Neuronal stem cell (in vitro differentiated cells): ENCODE measurements around the gene UNKL.
A peak's percentile ranks its signal among the peaks of the same experiment; 100 is the strongest.

Source experiments
- DNase-seq: peaks from one replicate; pipeline ENCODE4 v3.0.0-alpha.2; 2013; ENCODE audit warnings: low spot score
- H2AFZ ChIP-seq: one replicate; pipeline ENCODE4 v1.6.1; 2013; ENCODE audit warnings: mild to moderate bottlenecking, low read length, inconsistent platforms
- H2AK5ac ChIP-seq: 2 replicates; pipeline ENCODE4 v1.6.1; 2013; ENCODE audit warnings: low read depth, mild to moderate bottlenecking, inconsistent platforms, low read length, moderate library complexity, mixed read lengths
- H2BK120ac ChIP-seq: 2 replicates; pipeline ENCODE4 v1.6.1; 2013; ENCODE audit warnings: low read depth, mild to moderate bottlenecking, inconsistent platforms, low read length, moderate library complexity, mixed read lengths
- H2BK12ac ChIP-seq: one replicate; pipeline ENCODE4 v1.6.1; 2013; ENCODE audit warnings: low read length, inconsistent platforms
- H2BK15ac ChIP-seq: 2 replicates; pipeline ENCODE4 v1.6.1; 2013; ENCODE audit warnings: mild to moderate bottlenecking, low read length, inconsistent platforms, mixed read lengths
- H2BK5ac ChIP-seq: one replicate; pipeline ENCODE4 v1.6.1; 2013; ENCODE audit warnings: inconsistent platforms, mild to moderate bottlenecking, low read length, moderate library complexity
- H3K14ac ChIP-seq: one replicate; pipeline ENCODE4 v1.6.1; 2013; ENCODE audit warnings: low read length, inconsistent platforms
- H3K18ac ChIP-seq: 2 replicates; pipeline ENCODE4 v1.6.1; 2013; ENCODE audit warnings: low read length, inconsistent platforms
- H3K23ac ChIP-seq: 2 replicates; pipeline ENCODE4 v1.6.1; 2013; ENCODE audit warnings: low read depth, mild to moderate bottlenecking, mixed read lengths, low read length, inconsistent platforms; ENCODE audit not compliant: poor library complexity
- H3K27ac ChIP-seq: replicated peaks from 3 replicates; pipeline ENCODE4 v1.5.1; 2013; ENCODE audit warnings: low read length, inconsistent platforms
- H3K27me3 ChIP-seq, 3 experiments: 2 replicates each; pipeline ENCODE4 v1.6.1; 2013; ENCODE audit warnings: low read length in 3 of 3, mild to moderate bottlenecking in 2 of 3, inconsistent platforms in 1 of 3, low read depth in 1 of 3, mixed read lengths in 1 of 3, moderate library complexity in 1 of 3; ENCODE audit not compliant: control insufficient read depth in 3 of 3, insufficient read depth in 3 of 3
- H3K36me3 ChIP-seq, 2 donors: replicated peaks in 1 of 2; 2 replicates each; pipeline ENCODE4 v1.6.1; 2013; ENCODE audit warnings: low read length in 2 of 2; ENCODE audit not compliant: control insufficient read depth in 2 of 2, insufficient read depth in 2 of 2
- H3K4ac ChIP-seq: 2 replicates; pipeline ENCODE4 v1.6.1; 2013; ENCODE audit warnings: inconsistent platforms, mild to moderate bottlenecking, low read length, moderate library complexity
- H3K4me1 ChIP-seq, 2 donors: 1 replicate in 1 of 2; 2 replicates in 1 of 2; pipeline ENCODE4 v1.6.1; 2013; ENCODE audit warnings: low read length in 2 of 2, low read depth in 1 of 2; ENCODE audit not compliant: control insufficient read depth in 2 of 2, insufficient read depth in 1 of 2
- H3K4me2 ChIP-seq: one replicate; pipeline ENCODE4 v1.6.1; 2013; ENCODE audit warnings: mild to moderate bottlenecking, low read length, inconsistent platforms; ENCODE audit not compliant: insufficient read depth, poor library complexity, severe bottlenecking
- H3K4me3 ChIP-seq, 2 donors: 2 replicates each; pipeline ENCODE4 v1.5.1; 2013; ENCODE audit warnings: low read length in 2 of 2, mild to moderate bottlenecking in 2 of 2, inconsistent platforms in 1 of 2, moderate library complexity in 1 of 2
- H3K79me1 ChIP-seq: one replicate; pipeline ENCODE4 v1.6.1; 2013; ENCODE audit warnings: low read depth, mild to moderate bottlenecking, inconsistent platforms, low read length, moderate library complexity
- H3K9ac ChIP-seq: one replicate; pipeline ENCODE4 v1.6.1; 2013; ENCODE audit warnings: mild to moderate bottlenecking, low read depth, low read length, inconsistent platforms; ENCODE audit not compliant: poor library complexity
- H3K9me3 ChIP-seq, 2 donors: replicated peaks in 1 of 2; 2 replicates each; pipeline versions ENCODE3 to v1.6.1; 2013; ENCODE audit warnings: low read length in 2 of 2, mild to moderate bottlenecking in 2 of 2, inconsistent platforms in 1 of 2, low read depth in 1 of 2, mixed read lengths in 1 of 2, moderate library complexity in 1 of 2; ENCODE audit not compliant: control insufficient read depth in 2 of 2, insufficient read depth in 1 of 2
- H4K8ac ChIP-seq: one replicate; pipeline ENCODE4 v1.6.1; 2013; ENCODE audit warnings: low read depth, mild to moderate bottlenecking, inconsistent platforms, low read length, moderate library complexity
- H4K91ac ChIP-seq: one replicate; pipeline ENCODE4 v1.6.1; 2013; ENCODE audit warnings: low read length, low read depth, mild to moderate bottlenecking, inconsistent platforms; ENCODE audit not compliant: poor library complexity
- WGBS, 2 donors: extraction: QIAGEN DNeasy Blood & Tissue Kit; methylation state at CpG; one replicate each; pipeline ENCODE4 v1.1.7; 2013; ENCODE audit warnings: missing lambda C conversion rate in 2 of 2, mixed read lengths in 1 of 2; ENCODE audit not compliant: insufficient read length in 2 of 2, insufficient replicate concordance in 1 of 2; ENCODE audit errors: extremely low coverage in 2 of 2; 5-methylcytosine and 5-hydroxymethylcytosine counted together

The UNKL gene

GRCh38 chr16:1347286-1347855, 67.1 kb downstream of the UNKL start:
- H3K27ac ChIP-seq: no peak overlapping the region
- no peak overlapping the region for H2AK5ac ChIP-seq
- H3K18ac ChIP-seq: no peak overlapping the region
- H3K23ac ChIP-seq: no peak overlapping the region
- no peak overlapping the region for H2BK15ac ChIP-seq
- H2BK12ac ChIP-seq: no peak overlapping the region
- H2BK120ac ChIP-seq: no peak overlapping the region
- no peak overlapping the region for H3K4me3 ChIP-seq
- DNase-seq: no peak
- no peak overlapping the region for H3K4me2 ChIP-seq
- H3K79me1 ChIP-seq: peaks cover 21% of the 10 kb centered on the region
- peaks cover 0 to 10% (median 0%) of the 10 kb centered on the region in 3 experiments for H3K27me3 ChIP-seq
- H3K9ac ChIP-seq: no peak overlapping the region
- peaks cover 16 to 54% of the 10 kb centered on the region in 2 donors for H3K36me3 ChIP-seq
- WGBS, 2 donors: no CpG with 5 or more reads among the region's 31 CpGs
- H4K91ac ChIP-seq: no peak overlapping the region
- peaks cover 8 to 14% of the 10 kb centered on the region in 2 donors for H3K4me1 ChIP-seq
- H3K4ac ChIP-seq: no peak overlapping the region
- H2AFZ ChIP-seq: no peak overlapping the region
- no peak overlapping the region for H2BK5ac ChIP-seq
- H4K8ac ChIP-seq: no peak overlapping the region
- H3K14ac ChIP-seq: no peak overlapping the region
- H3K9me3 ChIP-seq: no peaks in the 10 kb centered on the region

DNA sequence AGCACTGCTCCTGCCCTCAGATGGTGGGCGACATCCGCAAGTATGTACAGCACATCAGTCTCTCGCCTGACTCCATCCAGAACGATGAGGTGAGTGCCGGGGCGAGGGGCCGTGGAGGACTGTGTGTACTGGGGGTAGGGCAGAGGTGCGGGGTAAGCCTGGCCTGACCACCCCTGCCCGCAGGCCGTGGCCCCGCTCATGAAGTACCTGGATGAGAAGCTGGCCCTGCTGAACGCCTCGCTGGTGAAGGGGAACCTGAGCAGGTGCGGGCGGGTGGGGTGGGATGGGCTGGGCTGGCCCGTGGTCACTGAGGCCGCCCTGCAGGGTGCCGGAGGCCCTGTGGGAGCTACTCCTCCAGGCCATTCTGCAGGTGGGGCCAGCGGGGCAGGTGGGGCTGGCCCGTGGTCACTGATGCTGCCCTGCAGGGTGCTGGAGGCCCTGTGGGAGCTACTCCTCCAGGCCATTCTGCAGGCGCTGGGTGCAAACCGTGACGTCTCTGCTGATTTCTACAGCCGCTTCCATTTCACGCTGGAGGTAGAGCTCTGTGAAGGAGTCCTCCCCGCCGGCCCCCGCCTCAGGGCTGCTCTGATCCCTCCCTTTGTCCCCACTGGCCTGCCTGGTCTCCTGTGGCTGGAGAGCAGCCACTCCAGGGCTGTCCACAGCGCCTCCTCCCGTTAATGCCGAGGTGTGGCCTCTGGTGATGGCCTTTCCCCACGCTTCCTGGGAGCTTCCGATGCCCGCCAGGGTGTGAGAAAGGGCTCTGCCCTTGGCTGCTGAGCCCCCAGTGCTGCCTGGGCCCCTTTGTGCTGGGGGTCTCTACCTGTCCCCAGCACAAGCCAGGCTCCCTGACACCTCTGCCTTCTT, 67.8 kb downstream of the UNKL start:
- Histone ChIP-seq H2AK5ac (no peak overlapping the region), H3K27me3 (peaks cover 0 to 14% (median 0%) of the 10 kb centered on the region in 3 experiments), H3K9me3 (no peaks in the 10 kb centered on the region), H4K8ac (no peak overlapping the region), H4K91ac (no peak overlapping the region), H3K36me3 (peaks cover 16 to 61% of the 10 kb centered on the region in 2 donors), H3K18ac (no peak overlapping the region), H3K4me2 (no peak overlapping the region), H3K4me3 (peak overlapping the region in 1 of 2 donors; percentile 14), H3K14ac (no peak overlapping the region), H3K79me1 (peaks cover 15% of the 10 kb centered on the region), H3K23ac (peak overlapping the region; percentile 17), H2BK15ac (peak overlapping the region; percentile 94), H3K4me1 (peaks cover 8 to 14% of the 10 kb centered on the region in 2 donors), H3K27ac (no peak overlapping the region), H2BK120ac (no peak overlapping the region), H3K9ac (no peak overlapping the region), H2BK5ac (no peak overlapping the region), H3K4ac (peak overlapping the region; percentile 23), H2AFZ (no peak overlapping the region), H2BK12ac (peak overlapping the region; percentile 84)
- no peak for DNase-seq
- no CpG with 5 or more reads among the region's 34 CpGs for WGBS, 2 donors

DNA sequence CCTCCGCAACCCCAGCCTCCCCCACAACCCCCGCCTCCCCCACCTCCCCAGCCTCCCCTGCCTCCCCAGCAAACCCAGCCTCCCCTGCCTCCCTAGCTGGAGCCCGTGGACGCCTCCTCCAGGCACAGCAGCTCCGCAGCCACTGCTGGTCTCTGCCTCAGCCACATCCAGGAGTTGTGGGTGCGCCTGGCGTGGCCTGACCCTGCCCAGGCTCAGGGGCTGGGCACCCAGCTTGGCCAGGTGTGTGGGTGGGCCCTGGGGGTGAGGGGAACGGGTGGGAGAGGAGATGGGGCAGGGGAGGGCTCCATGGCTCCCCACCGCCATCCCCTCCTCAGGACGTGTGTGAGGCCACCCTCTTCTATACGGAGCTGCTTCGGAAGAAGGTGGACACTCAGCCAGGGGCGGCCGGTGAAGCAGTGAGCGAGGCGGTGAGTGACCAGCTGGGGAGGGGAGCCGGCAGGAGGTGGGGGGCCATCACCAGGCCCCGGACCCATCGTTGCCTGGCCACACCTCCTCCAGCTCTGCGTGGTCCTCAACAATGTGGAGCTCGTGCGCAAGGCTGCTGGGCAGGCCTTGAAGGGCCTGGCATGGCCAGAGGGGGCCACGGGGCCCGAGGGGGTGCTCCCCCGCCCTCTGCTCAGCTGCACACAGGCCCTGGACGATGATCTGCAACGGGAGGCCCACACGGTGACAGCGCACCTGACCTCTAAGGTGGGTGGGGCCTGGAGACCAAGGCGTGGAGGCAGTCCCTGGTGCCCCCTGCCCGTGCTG, 68.7 kb downstream of the UNKL start:
- H3K36me3 ChIP-seq: peaks cover 16 to 69% of the 10 kb centered on the region in 2 donors
- peak overlapping the region; percentile 44 for H3K9ac ChIP-seq
- no peak overlapping the region for H2AFZ ChIP-seq
- no peaks in the 10 kb centered on the region for H3K9me3 ChIP-seq
- no peak overlapping the region for H4K8ac ChIP-seq
- H2BK15ac ChIP-seq: peak overlapping the region; percentile 94
- peak overlapping the region; percentile 53 for H2BK5ac ChIP-seq
- peaks cover 4 to 11% of the 10 kb centered on the region in 2 donors for H3K4me1 ChIP-seq
- H3K27ac ChIP-seq: no peak overlapping the region
- no peak overlapping the region for H2BK120ac ChIP-seq
- H3K4ac ChIP-seq: peak overlapping the region; percentile 23
- H3K18ac ChIP-seq: no peak overlapping the region
- peaks cover 7% of the 10 kb centered on the region for H3K79me1 ChIP-seq
- peak overlapping the region in 1 of 2 donors; percentile 14 for H3K4me3 ChIP-seq
- peak overlapping the region; percentile 17 for H3K23ac ChIP-seq
- H3K4me2 ChIP-seq: no peak overlapping the region
- H3K14ac ChIP-seq: no peak overlapping the region
- H2AK5ac ChIP-seq: no peak overlapping the region
- H4K91ac ChIP-seq: no peak overlapping the region
- H2BK12ac ChIP-seq: peak overlapping the region; percentile 84
- no peak for DNase-seq
- peaks cover 0 to 14% (median 0%) of the 10 kb centered on the region in 3 experiments for H3K27me3 ChIP-seq
- WGBS, 2 donors: no CpG with 5 or more reads among the region's 31 CpGs
